Measurements from ENCODE around the gene CAMTA1.

Gene CAMTA1

GRCh38 chr1:6813165-6813564 lies 27.9 kb downstream of the CAMTA1 start:
- H3K4me1 ChIP-seq (ENCODE audit: insufficient read depth, low read length): no peaks in the 10 kb centered on the region
- no peaks in the 10 kb centered on the region for H3K27me3 ChIP-seq (ENCODE audit: insufficient read depth, low read length, poor library complexity)
- H3K9me3 ChIP-seq (ENCODE audit: insufficient read depth, low read length, severe bottlenecking): no peaks in the 10 kb centered on the region
- no peak for TF ChIP-seq EZH2 (IDR thresholded peaks at IDR 0.05; ENCODE audit: borderline replicate concordance, low read depth, low read length, severe bottlenecking)
- TF ChIP-seq CTCF (IDR thresholded peaks at IDR 0.05; ENCODE audit: borderline replicate concordance, extremely low read depth, low read length, poor library complexity, severe bottlenecking): no peak
- no peak overlapping the region for H3K9ac ChIP-seq (ENCODE audit: low read depth, low read length)
- H2AFZ ChIP-seq (ENCODE audit: low read depth, low read length): no peak overlapping the region
- no peaks in the 10 kb centered on the region for H3K36me3 ChIP-seq (ENCODE audit: insufficient read depth, low read length)
- no peak overlapping the region for H3K4me2 ChIP-seq (ENCODE audit: insufficient read depth, low read length)
- no peak overlapping the region for H3K27ac ChIP-seq (ENCODE audit: low read length)
- DNase-seq (no peak), ATAC-seq (ENCODE audit: insufficient read depth, low read depth) (no peak)
- H3K4me3 ChIP-seq (ENCODE audit: low read depth in 1 of 2, low read length in 2 of 2): no peak overlapping the region
- H4K20me1 ChIP-seq (ENCODE audit: insufficient read depth, low read length): peaks cover 84% of the 10 kb centered on the region
- H3K79me2 ChIP-seq (ENCODE audit: insufficient read depth, low read length): peaks cover 96% of the 10 kb centered on the region

GRCh38 chr1:6815726-6816125 lies 30.5 kb downstream of the CAMTA1 start:
- H3K9me3 ChIP-seq (ENCODE audit: insufficient read depth, low read length, severe bottlenecking): no peaks in the 10 kb centered on the region
- ATAC-seq (ENCODE audit: insufficient read depth, low read depth) (no peak), DNase-seq (no peak)
- TF ChIP-seq CTCF (IDR thresholded peaks at IDR 0.05; ENCODE audit: borderline replicate concordance, extremely low read depth, low read length, poor library complexity, severe bottlenecking): no peak
- no peak for TF ChIP-seq EZH2 (IDR thresholded peaks at IDR 0.05; ENCODE audit: borderline replicate concordance, low read depth, low read length, severe bottlenecking)
- H3K27me3 ChIP-seq (ENCODE audit: insufficient read depth, low read length, poor library complexity): no peaks in the 10 kb centered on the region
- H2AFZ ChIP-seq (ENCODE audit: low read depth, low read length): no peak overlapping the region
- no peak overlapping the region for H3K27ac ChIP-seq (ENCODE audit: low read length)
- H3K4me3 ChIP-seq (ENCODE audit: low read depth in 1 of 2, low read length in 2 of 2): no peak overlapping the region
- H3K4me2 ChIP-seq (ENCODE audit: insufficient read depth, low read length): no peak overlapping the region
- no peak overlapping the region for H3K9ac ChIP-seq (ENCODE audit: low read depth, low read length)
- no peaks in the 10 kb centered on the region for H3K36me3 ChIP-seq (ENCODE audit: insufficient read depth, low read length)
- peaks cover 99% of the 10 kb centered on the region for H3K79me2 ChIP-seq (ENCODE audit: insufficient read depth, low read length)
- no peaks in the 10 kb centered on the region for H3K4me1 ChIP-seq (ENCODE audit: insufficient read depth, low read length)
- H4K20me1 ChIP-seq (ENCODE audit: insufficient read depth, low read length): peaks cover 78% of the 10 kb centered on the region

GRCh38 chr1:6819246-6820040 lies 34.2 kb downstream of the CAMTA1 start:
- Histone ChIP-seq H3K4me1 (ENCODE audit: insufficient read depth, low read length) (no peaks in the 10 kb centered on the region), H3K4me2 (ENCODE audit: insufficient read depth, low read length) (no peak overlapping the region), H3K36me3 (ENCODE audit: insufficient read depth, low read length) (no peaks in the 10 kb centered on the region), H3K27me3 (ENCODE audit: insufficient read depth, low read length, poor library complexity) (no peaks in the 10 kb centered on the region), H3K27ac (ENCODE audit: low read length) (no peak overlapping the region), H3K9ac (ENCODE audit: low read depth, low read length) (no peak overlapping the region), H4K20me1 (ENCODE audit: insufficient read depth, low read length) (peaks cover 59% of the 10 kb centered on the region), H2AFZ (ENCODE audit: low read depth, low read length) (no peak overlapping the region), H3K4me3 (ENCODE audit: low read depth in 1 of 2, low read length in 2 of 2) (no peak overlapping the region), H3K79me2 (ENCODE audit: insufficient read depth, low read length) (peaks cover 88% of the 10 kb centered on the region), H3K9me3 (ENCODE audit: insufficient read depth, low read length, severe bottlenecking) (no peaks in the 10 kb centered on the region)
- no peak for DNase-seq
- no peak for ATAC-seq (ENCODE audit: insufficient read depth, low read depth)
- TF ChIP-seq CTCF (IDR thresholded peaks at IDR 0.05; ENCODE audit: borderline replicate concordance, extremely low read depth, low read length, poor library complexity, severe bottlenecking) (no peak), EZH2 (IDR thresholded peaks at IDR 0.05; ENCODE audit: borderline replicate concordance, low read depth, low read length, severe bottlenecking) (no peak)

Measured in DND-41 (cell line).